Globus pallidus (tissue), 1 donor: ENCODE results near the gene C1QTNF12.

ENCODE experiments used
- DNase-seq: peaks from one replicate; pipeline ENCODE4 v3.0.0-alpha.2; 2015; ENCODE audit warnings: low spot score

C1QTNF12 gene

GRCh38 chr1:1240822-1241587, 5.5 kb downstream of the C1QTNF12 start:
- DNase-seq, result no peak

DNA sequence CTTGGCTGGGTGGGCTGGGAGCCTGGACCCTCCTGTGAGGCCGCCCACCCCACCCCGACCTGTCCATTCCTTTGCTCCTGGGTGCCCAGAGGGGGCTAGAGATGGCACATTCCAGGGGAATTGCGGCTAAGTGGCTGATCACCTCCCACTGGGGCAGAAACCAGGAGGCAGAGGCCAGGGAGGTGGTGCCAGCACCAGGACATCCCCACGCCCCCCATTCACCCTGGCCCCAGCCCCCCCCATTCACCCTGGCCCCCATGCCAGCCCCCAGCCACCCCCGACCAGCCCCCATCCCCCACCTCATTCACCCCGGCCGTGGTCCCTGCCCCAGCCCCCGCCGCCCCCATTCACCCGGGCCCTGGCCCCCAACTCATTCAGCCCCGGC, 6.2 kb downstream of the C1QTNF12 start:
- DNase-seq, result no peak

GRCh38 chr1:1239614-1240347, 6.7 kb downstream of the C1QTNF12 start:
- no peak for DNase-seq

- no peak for DNase-seq
Observed at GRCh38 chr1:1239227-1239613, 7.3 kb downstream of the C1QTNF12 start.

GRCh38 chr1:1238702-1239178, 7.8 kb downstream of the C1QTNF12 start:
- no peak for DNase-seq

DNA sequence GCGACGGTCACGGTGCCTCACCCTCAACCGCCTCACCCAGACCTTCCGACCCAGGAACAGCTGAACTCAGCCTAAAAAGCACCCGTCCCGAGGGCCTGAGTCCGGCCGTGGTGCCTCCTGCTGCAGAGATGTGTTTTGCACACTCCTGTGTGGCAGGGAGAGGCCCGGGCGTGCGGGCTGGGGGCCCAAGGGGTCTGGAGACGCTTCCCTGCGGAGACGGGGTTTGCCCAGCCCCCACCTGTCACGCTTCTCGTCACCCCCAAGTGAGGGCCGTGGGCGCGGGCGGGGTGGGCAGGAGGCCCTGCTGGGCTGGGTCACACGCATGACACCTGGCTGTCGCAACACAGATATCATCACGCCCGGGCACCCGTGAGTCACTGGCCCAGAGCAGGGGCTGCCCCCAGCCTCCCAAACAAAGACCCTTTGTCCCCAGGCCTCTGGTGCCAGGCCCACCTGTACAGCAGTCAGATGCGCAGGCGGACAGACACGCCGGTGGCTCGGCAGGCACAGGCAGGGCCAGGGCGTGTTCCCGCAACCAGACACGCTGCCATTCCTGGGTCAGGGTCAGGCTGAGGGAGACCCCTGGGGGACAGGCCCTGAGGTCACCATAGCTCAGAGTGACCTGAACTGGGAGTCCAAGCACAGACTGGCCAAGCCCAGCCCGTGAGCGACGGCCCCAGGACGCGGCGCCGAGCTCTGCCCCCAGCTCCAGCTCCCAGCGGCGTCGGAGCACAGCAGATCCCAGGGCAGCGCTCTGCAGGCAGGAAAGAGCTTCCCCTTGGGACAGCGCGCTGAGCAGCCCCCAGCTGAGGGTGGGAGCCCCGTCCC, 8.4 kb downstream of the C1QTNF12 start:
- no peak for DNase-seq

DNA sequence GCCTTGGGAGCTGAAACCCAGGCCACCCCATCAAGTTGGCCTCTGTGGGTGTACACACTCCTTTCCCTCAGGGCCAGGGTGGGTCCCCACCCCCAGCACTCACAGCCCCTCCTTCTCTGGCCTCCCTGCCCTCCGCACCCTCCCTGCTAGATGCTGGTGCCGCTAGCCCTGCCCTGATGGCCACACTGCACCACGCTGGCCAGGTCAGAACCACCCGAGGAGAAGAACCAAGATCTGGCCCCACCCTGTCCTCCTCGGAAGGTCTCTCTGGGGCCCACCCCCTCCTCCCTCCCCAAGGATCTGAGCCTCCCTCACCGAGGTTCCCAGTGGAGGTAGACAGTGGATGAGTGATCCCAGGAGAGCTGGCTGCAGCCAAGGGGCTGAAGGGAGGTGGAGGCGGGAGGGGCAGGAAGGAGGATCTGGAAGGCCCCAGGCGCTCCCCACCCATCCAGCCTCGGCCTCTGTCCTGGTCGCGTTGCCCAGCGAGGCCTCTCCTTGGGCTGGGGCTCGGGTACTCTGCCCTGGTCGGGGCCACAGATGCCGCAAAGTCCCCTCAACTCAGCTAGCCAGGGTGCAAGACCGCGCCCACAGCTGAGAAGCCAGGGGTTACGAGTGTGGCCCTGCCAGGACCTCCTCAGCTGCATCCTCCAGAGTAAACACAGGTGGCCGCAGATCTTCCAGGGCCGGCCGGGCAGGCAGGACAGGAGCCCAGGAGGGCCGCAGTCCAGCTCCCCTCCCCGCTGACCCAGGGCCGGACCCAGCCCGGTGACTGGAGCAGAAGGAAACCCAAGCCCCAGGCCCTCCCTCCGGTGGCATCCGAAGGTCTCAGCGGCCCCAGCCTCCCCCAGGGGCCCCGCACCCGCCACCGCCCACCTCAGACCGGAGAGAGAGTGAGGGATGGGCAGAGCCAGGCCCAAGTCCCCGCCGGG, 9.3 kb downstream of the C1QTNF12 start:
- no peak for DNase-seq

DNA sequence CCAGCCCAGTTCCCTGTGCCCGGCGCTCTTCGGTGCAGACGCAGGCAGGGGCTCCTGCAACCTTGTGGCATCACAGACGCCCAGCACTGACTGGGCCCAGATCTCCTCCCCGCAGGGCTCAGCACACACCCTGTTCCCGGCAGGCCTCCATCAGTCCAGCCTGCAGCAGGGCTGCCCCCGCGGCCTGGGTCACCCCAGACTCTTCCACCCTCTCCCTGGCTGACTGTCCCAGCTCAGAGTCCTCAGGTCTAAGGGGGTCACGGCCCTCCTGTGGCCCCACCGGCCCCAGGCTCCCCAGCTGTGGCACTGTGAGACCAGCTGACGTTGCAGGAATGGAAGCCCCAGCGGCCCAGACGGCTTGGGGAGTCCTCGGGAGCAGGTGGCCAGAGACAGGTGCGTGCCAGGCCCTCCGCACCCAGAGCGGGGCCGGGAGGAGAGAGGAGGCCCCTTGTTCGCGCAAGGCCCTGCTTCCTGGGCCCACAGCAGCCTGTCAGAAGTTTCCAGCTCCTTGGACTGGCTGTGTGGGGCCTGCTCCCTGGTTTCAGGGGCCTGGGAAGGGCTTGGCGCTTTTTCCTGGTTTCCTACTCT, 10.3 kb downstream of the C1QTNF12 start:
- no peak for DNase-seq

GRCh38 chr1:1235016-1235744, 11.3 kb downstream of the C1QTNF12 start:
- no peak for DNase-seq

DNA sequence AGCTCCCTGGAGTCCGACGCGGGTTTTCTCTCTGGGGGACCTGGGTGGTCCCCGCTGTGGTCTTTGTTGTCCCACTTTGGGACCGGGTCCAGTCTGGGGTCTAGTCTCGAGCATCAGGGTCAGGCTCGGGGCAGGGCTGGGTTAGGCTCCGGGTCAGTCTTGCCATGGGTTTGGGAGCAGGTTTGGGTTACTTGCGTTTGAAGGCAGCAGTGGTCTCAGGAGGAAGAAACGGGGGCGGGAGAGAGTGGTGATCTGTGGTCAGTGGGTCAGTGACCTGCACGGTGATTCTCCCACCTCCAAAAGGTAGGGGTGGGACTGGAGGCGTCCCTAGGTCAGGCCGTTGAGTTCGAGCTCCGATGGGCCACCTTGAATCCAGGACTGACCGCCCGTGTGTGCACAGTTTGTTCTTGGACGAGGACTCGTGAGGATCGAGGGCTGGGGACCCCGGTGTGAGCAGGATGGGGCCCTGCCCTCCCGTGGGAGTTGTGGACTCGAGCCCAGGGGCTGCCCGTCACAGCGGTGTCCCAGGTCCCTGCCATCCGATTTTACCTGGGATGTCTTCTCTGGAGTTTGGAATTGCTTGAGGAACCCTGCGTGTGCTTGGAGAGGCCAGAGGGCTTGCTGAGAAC, 12.2 kb downstream of the C1QTNF12 start:
- no peak for DNase-seq

DNA sequence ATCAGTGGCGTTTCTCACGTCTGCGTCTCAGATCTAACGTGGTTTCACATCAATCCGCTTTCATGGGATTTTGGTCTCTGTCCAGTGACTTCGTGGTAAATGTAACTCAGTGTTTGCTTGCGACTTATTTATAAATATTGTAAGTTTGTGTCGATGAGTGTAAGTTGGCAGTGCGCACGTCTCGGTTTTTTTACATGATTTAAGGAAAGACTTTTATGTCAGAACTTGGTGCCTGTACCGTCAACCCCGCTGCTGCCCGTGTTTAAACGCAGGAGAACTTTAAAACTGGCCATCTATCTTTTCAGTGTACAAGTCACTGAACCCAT, 13.0 kb downstream of the C1QTNF12 start:
- DNase-seq, result no peak

DNA sequence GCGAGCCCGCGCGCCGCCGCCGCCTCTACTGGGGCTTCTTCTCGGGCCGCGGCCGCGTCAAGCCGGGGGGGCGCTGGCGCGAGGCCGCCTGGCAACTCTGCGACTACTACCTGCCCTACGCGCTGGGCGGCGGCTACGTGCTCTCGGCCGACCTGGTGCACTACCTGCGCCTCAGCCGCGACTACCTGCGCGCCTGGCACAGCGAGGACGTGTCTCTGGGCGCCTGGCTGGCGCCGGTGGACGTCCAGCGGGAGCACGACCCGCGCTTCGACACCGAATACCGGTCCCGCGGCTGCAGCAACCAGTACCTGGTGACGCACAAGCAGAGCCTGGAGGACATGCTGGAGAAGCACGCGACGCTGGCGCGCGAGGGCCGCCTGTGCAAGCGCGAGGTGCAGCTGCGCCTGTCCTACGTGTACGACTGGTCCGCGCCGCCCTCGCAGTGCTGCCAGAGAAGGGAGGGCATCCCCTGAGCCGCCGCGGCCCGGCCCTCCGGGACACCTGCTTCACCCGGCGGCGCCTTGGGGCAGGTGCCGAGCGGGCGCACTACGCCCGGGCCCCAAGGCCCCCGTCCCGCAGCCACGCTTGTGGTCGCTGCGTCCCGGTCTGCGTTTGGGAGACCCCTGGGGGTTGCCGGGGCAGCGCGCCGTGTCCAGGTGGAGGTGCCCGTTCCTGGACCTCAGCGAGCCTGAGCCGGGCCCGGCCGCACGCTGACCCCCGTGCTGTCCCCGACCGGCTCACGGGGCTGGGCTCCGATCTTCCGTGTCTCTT, 13.5 kb downstream of the C1QTNF12 start:
- DNase-seq, result no peak

DNA sequence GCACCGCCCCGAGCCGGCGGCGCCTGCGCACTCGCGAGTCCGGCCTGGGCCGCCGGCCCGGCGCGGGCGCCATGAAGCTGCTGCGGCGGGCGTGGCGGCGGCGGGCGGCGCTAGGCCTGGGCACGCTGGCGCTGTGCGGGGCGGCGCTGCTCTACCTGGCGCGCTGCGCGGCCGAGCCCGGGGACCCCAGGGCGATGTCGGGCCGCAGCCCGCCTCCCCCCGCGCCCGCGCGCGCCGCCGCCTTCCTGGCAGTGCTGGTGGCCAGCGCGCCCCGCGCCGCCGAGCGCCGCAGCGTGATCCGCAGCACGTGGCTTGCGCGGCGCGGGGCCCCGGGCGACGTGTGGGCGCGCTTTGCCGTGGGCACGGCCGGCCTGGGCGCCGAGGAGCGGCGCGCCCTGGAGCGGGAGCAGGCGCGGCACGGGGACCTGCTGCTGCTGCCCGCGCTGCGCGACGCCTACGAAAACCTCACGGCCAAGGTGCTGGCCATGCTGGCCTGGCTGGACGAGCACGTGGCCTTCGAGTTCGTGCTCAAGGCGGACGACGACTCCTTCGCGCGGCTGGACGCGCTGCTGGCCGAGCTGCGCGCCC, 14.2 kb downstream of the C1QTNF12 start, which contains the start of gene B3GALT6:
B3GALT6 (plus strand) TSS at position 30 of the 588 bp plus-strand sequence; CDS start at position 72, 42 bp downstream.
- no peak for DNase-seq

DNA sequence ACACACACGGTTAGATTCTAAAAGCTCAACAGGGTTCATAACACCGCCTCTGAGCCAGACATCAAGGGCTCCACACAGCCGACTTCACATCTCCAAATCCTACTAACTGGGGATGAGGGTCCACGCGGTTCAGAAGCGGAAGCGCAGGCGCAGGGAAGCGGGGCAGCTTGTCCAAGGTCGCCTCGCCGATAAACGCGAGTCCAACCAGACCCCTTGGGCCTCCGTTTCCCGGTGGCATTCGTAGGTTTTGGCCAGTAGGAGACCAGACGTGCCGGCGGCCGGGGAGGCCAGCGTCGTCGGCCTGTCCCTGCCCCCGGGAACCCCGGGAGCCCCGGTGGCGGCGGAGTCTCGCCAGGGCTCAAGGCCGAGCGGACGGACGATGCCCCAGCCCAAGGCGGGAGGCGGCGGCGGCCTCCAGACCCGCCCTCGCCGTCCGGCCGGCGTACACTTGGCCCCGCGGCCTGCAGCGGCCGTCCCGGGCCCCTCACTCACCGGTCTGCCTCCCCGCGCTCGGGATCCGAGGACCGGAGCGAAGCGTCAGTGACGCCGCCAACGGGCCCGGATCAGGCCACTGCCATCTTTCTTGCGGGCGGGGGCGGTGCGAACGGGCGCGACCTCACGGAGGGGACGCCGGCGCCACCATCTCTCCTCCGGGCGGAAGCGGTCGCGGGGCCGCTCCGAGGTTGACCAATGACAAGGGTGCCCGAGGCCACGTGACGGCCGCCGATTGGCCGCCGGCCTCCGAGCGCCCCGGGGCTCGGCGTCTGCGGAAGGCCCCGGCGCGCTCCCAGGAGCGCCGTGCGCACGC, 14.9 kb downstream of the C1QTNF12 start, which contains the start of gene SDF4:
SDF4 (minus strand) TSS at position 602 of the 808 bp plus-strand sequence. CDS start 3,229 bp downstream, outside the sequence.
- DNase-seq, result peak; percentile 96

GRCh38 chr1:1230656-1231399, 15.7 kb downstream of the C1QTNF12 start:
- DNase-seq, result peak; percentile 11

DNA sequence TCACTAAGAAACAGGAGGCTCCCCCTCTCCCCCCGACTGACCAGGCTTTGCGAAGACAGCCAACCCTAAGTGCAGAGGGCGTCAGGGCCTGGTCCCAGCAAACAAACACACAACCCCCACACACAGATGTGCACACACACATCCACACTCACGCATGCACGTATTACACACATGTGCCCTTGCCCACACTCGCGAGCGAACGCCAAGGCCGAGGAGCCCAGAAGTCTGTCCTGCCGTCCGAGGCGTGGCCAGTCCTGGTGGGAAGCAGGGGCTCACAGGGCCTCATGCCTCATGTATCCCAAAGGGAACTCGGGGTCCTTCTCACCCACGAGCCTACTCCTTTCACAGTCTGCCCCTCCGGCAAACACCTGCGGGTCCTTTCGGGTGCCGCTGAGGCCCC, 16.8 kb downstream of the C1QTNF12 start:
- DNase-seq, result no peak
